Measurements from ENCODE around the gene PROK1.

The PROK1 gene

GRCh38 chr1:110462964-110463363 is 12.0 kb downstream of the PROK1 start:
- no peak overlapping the region for H3K9ac ChIP-seq
- H3K4me2 ChIP-seq = no peak overlapping the region
- H3K27ac ChIP-seq = no peak overlapping the region
- H3K4me1 ChIP-seq (ENCODE audit: low read depth, poor library complexity, severe bottlenecking) = no peaks in the 10 kb centered on the region
- H3K4me3 ChIP-seq (IDR thresholded peaks at IDR 0.05; ENCODE audit: insufficient read depth, low read depth, low read length) = no peak overlapping the region
- H2AFZ ChIP-seq (ENCODE audit: low read depth) = no peak overlapping the region
- H3K36me3 ChIP-seq (ENCODE audit: insufficient read depth) = no peaks in the 10 kb centered on the region
- H4K20me1 ChIP-seq (ENCODE audit: insufficient read depth) = no peaks in the 10 kb centered on the region
- no peak for TF ChIP-seq CTCF (conservative IDR thresholded peaks at IDR 0.05; ENCODE audit: low read depth, low read length)
- no peaks in the 10 kb centered on the region for H3K79me2 ChIP-seq (ENCODE audit: insufficient read depth, low read depth)
- H3K27me3 ChIP-seq (ENCODE audit: insufficient read depth, low read depth) = no peaks in the 10 kb centered on the region

GRCh38 chr1:110463725-110464124 is 12.8 kb downstream of the PROK1 start:
- no peaks in the 10 kb centered on the region for H3K4me1 ChIP-seq (ENCODE audit: low read depth, poor library complexity, severe bottlenecking)
- no peak for TF ChIP-seq CTCF (conservative IDR thresholded peaks at IDR 0.05; ENCODE audit: low read depth, low read length)
- no peaks in the 10 kb centered on the region for H3K79me2 ChIP-seq (ENCODE audit: insufficient read depth, low read depth)
- H3K4me2 ChIP-seq = no peak overlapping the region
- no peak overlapping the region for H3K9ac ChIP-seq
- no peak overlapping the region for H3K27ac ChIP-seq
- H3K4me3 ChIP-seq (IDR thresholded peaks at IDR 0.05; ENCODE audit: insufficient read depth, low read depth, low read length) = no peak overlapping the region
- no peaks in the 10 kb centered on the region for H3K27me3 ChIP-seq (ENCODE audit: insufficient read depth, low read depth)
- no peak overlapping the region for H2AFZ ChIP-seq (ENCODE audit: low read depth)
- H3K36me3 ChIP-seq (ENCODE audit: insufficient read depth) = no peaks in the 10 kb centered on the region
- no peaks in the 10 kb centered on the region for H4K20me1 ChIP-seq (ENCODE audit: insufficient read depth)

GRCh38 chr1:110464340-110464739 is 13.4 kb downstream of the PROK1 start:
- no peak for TF ChIP-seq CTCF (conservative IDR thresholded peaks at IDR 0.05; ENCODE audit: low read depth, low read length)
- no peaks in the 10 kb centered on the region for H4K20me1 ChIP-seq (ENCODE audit: insufficient read depth)
- no peaks in the 10 kb centered on the region for H3K4me1 ChIP-seq (ENCODE audit: low read depth, poor library complexity, severe bottlenecking)
- no peaks in the 10 kb centered on the region for H3K36me3 ChIP-seq (ENCODE audit: insufficient read depth)
- H3K4me3 ChIP-seq (IDR thresholded peaks at IDR 0.05; ENCODE audit: insufficient read depth, low read depth, low read length) = no peak overlapping the region
- no peak overlapping the region for H3K27ac ChIP-seq
- H2AFZ ChIP-seq (ENCODE audit: low read depth) = no peak overlapping the region
- no peak overlapping the region for H3K9ac ChIP-seq
- H3K79me2 ChIP-seq (ENCODE audit: insufficient read depth, low read depth) = no peaks in the 10 kb centered on the region
- no peak overlapping the region for H3K4me2 ChIP-seq
- no peaks in the 10 kb centered on the region for H3K27me3 ChIP-seq (ENCODE audit: insufficient read depth, low read depth)

- Histone ChIP-seq H3K4me1 (ENCODE audit: low read depth, poor library complexity, severe bottlenecking) (no peaks in the 10 kb centered on the region), H3K79me2 (ENCODE audit: insufficient read depth, low read depth) (no peaks in the 10 kb centered on the region), H3K4me2 (no peak overlapping the region), H3K4me3 (IDR thresholded peaks at IDR 0.05; ENCODE audit: insufficient read depth, low read depth, low read length) (no peak overlapping the region), H3K27ac (no peak overlapping the region), H3K36me3 (ENCODE audit: insufficient read depth) (no peaks in the 10 kb centered on the region), H3K27me3 (ENCODE audit: insufficient read depth, low read depth) (no peaks in the 10 kb centered on the region), H4K20me1 (ENCODE audit: insufficient read depth) (no peaks in the 10 kb centered on the region), H3K9ac (no peak overlapping the region), H2AFZ (ENCODE audit: low read depth) (no peak overlapping the region)
- TF ChIP-seq CTCF (conservative IDR thresholded peaks at IDR 0.05; ENCODE audit: low read depth, low read length) = no peak
These were observed 14.3 kb downstream of the PROK1 start for GRCh38 chr1:110465038-110465813.

Data from KMS-11 (cell line).